Fibroblast of lung (primary cell): ENCODE measurements around the gene STARD3. TPM values are rescaled to one million over a fixed set of nuclear protein-coding genes. Genes with fewer than 3 reads are reported as not detected.

Experiments used
- DNase-seq, 2 donors: peaks; one replicate each; pipeline versions ENCODE4 v3.0.0 to v3.0.0-alpha.2; 2010; ENCODE audit warnings: low read depth in 2 of 2
- H2AFZ ChIP-seq: 2 replicates; pipeline ENCODE4 v1.5.1; 2012; ENCODE audit warnings: low read length, control low read depth, inconsistent platforms
- H3K27ac ChIP-seq: 2 replicates; pipeline ENCODE4 v1.5.1; 2011; ENCODE audit warnings: low read length, control low read depth; ENCODE audit not compliant: insufficient read depth
- H3K27me3 ChIP-seq: 2 replicates; pipeline ENCODE4 v1.5.1; 2011; ENCODE audit warnings: mild to moderate bottlenecking, low read length; ENCODE audit not compliant: control insufficient read depth, insufficient read depth
- H3K36me3 ChIP-seq: 2 replicates; pipeline ENCODE4 v1.5.1; 2011; ENCODE audit warnings: low read length; ENCODE audit not compliant: control insufficient read depth, insufficient read depth
- H3K4me1 ChIP-seq: 2 replicates; pipeline ENCODE4 v1.5.1; 2011; ENCODE audit warnings: low read length; ENCODE audit not compliant: control insufficient read depth, insufficient read depth; ENCODE audit errors: extremely low read depth
- H3K4me2 ChIP-seq: 2 replicates; pipeline ENCODE4 v1.5.1; 2011; ENCODE audit warnings: low read length, control low read depth; ENCODE audit not compliant: insufficient read depth; ENCODE audit errors: extremely low read depth
- H3K4me3 ChIP-seq, 4 experiments: fragments of 200-600 bp in 1 of 4; sonication (generic) in 1 of 4; replicated peaks in 1 of 4; 2 replicates each; pipeline ENCODE4 v1.5.1; 2011 to 2016; ENCODE audit warnings: low read length in 4 of 4, low read depth in 3 of 4, mild to moderate bottlenecking in 3 of 4, control low read depth in 2 of 4, inconsistent platforms in 1 of 4, mixed read lengths in 1 of 4; ENCODE audit not compliant: insufficient read depth in 1 of 4; ENCODE audit errors: control extremely low read depth in 1 of 4
- H3K79me2 ChIP-seq: 2 replicates; pipeline ENCODE4 v1.5.1; 2012; ENCODE audit warnings: mild to moderate bottlenecking, low read length, inconsistent platforms; ENCODE audit not compliant: control insufficient read depth, insufficient read depth
- H3K9ac ChIP-seq: 2 replicates; pipeline ENCODE4 v1.5.1; 2011; ENCODE audit warnings: mild to moderate bottlenecking, low read length, control low read depth; ENCODE audit not compliant: insufficient read depth
- H3K9me3 ChIP-seq: 2 replicates; pipeline ENCODE4 v1.5.1; 2012; ENCODE audit warnings: low read depth, low read length; ENCODE audit not compliant: control insufficient read depth, insufficient read depth
- H4K20me1 ChIP-seq: 2 replicates; pipeline ENCODE4 v1.5.1; 2011; ENCODE audit warnings: low read length; ENCODE audit not compliant: control insufficient read depth, insufficient read depth; ENCODE audit errors: extremely low read depth
- EZH2 ChIP-seq: IDR thresholded peaks from 2 replicates; pipeline ENCODE4 v1.5.1; 2012; ENCODE audit warnings: low read length, control low read depth, mild to moderate bottlenecking; ENCODE audit errors: missing control alignments
- polyA plus RNA-seq, 2 donors: library from polyadenylated mRNA; depleted of rRNA in 1 of 2; stranded (reverse) in 1 of 2; unstranded in 1 of 2; fragments of >200 nt; gene quantifications; 2 replicates each; pipeline ENCODE4 v1.2.1, GENCODE V29; 2011 to 2012; ENCODE audit warnings: missing spikeins in 1 of 2
- total RNA-seq: library from RNA; depleted of rRNA; stranded (reverse); fragments of >200 nt; gene quantifications from 2 replicates; pipeline ENCODE4 v1.2.1, GENCODE V29; 2014
- TF ChIP-seq, protein P1 (sequence below), 2 donors: IDR thresholded peaks in 1 of 2; conservative IDR thresholded peaks in 1 of 2; 1 replicate in 1 of 2; 2 replicates in 1 of 2; pipeline ENCODE4 v1.5.1; 2011 to 2012; ENCODE audit warnings: low read length in 2 of 2, control low read depth in 1 of 2, inconsistent platforms in 1 of 2, low read depth in 1 of 2, mild to moderate bottlenecking in 1 of 2

Gene STARD3
- total and polyA plus RNA-seq, 2 donors (not counting 1 experiment from before 2014, with no cell fraction given): 30.4 to 31.7 TPM

DNA sequence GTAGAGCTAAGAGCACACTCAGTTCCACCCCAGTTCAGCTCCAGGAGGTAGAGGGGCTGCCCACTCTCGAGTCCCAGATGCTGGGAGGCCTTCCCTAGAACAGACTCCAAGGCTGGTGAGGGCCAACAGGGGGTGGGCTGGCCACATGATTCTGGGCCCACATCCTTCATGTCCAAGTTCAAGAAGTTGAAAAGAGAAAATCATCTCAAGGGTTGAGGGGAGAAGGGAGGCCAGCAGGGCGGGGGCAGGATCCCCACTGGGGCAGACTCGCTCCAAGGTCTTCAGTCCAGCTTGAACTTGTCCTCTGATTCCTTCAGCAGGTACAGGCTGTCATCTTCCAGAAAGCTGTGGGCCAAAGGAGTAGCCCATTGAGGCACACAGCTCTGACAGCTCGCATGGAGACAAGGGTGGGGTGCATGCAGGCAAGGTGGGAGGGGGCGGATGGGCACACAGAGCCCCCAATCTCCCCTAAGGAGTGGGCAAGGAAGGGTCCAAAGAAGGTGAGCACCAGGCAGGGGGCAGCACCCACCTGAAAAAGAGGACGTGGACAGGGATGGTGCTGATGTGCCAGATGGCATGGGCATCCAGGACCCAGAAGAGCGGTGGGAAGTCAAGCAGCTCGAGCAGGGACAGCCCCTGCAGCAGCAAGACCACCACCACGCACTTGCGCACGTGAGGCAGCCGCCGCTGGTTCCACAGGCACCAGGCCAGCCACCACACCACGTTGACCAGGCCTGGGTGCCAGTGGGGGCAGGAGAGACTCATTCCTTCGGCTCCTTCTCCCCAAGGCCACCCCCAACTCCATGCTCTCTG is 35.8 kb downstream of the STARD3 start:
- peaks cover 23% of the 10 kb centered on the region for H3K27me3 ChIP-seq
- H3K9ac ChIP-seq: no peak overlapping the region
- no peak overlapping the region for H3K4me2 ChIP-seq
- H4K20me1 ChIP-seq: no peaks in the 10 kb centered on the region
- H2AFZ ChIP-seq: no peak overlapping the region
- DNase-seq: no peak
- TF ChIP-seq EZH2: no peak
- TF ChIP-seq, protein P1, sequence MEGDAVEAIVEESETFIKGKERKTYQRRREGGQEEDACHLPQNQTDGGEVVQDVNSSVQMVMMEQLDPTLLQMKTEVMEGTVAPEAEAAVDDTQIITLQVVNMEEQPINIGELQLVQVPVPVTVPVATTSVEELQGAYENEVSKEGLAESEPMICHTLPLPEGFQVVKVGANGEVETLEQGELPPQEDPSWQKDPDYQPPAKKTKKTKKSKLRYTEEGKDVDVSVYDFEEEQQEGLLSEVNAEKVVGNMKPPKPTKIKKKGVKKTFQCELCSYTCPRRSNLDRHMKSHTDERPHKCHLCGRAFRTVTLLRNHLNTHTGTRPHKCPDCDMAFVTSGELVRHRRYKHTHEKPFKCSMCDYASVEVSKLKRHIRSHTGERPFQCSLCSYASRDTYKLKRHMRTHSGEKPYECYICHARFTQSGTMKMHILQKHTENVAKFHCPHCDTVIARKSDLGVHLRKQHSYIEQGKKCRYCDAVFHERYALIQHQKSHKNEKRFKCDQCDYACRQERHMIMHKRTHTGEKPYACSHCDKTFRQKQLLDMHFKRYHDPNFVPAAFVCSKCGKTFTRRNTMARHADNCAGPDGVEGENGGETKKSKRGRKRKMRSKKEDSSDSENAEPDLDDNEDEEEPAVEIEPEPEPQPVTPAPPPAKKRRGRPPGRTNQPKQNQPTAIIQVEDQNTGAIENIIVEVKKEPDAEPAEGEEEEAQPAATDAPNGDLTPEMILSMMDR (conservative IDR thresholded peaks at IDR 0.05 in 1 of 2, IDR thresholded peaks at IDR 0.05 in 1 of 2; ENCODE audit: low read depth in 1 of 2, low read length in 2 of 2): no peak
- no peaks in the 10 kb centered on the region for H3K36me3 ChIP-seq
- no peaks in the 10 kb centered on the region for H3K79me2 ChIP-seq
- H3K9me3 ChIP-seq: no peaks in the 10 kb centered on the region
- H3K27ac ChIP-seq: no peak overlapping the region
- H3K4me3 ChIP-seq: no peak overlapping the region
- H3K4me1 ChIP-seq: peaks cover 2% of the 10 kb centered on the region

DNA sequence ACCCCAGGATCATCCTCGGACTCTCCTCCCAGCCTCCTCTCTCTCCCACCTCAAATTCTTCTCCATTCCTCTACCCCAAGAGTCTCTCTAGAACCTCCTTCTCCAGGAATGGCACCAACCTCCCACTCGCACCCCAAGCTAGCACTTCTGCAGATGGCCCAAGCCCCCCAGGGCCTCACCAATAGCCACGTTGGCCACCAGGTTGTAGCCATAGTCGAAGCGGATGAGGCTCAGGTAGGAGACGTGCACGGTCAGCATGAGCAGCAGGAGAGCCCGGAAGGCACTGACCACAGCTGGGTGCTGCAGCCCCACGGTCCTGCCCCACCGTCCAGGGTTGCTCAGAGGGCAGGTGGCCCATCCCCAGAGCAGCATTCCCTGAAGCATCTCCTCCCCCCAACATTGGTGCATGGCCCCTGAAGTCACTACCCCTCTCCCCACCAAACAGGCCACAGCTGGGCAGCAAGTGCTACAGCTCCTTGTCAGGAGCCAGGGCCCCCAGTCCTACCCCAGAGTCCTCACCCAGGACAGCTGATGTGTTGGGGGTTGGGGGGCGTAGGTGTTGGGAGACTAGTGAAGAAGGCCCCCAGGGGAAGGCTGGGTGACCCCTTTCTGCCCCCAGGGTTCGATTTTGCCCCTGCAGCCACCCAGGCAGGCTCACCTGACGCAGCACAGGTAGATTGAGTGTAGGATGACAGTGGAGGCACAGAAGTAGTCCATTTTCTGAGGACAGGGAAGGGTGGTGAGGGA is 36.6 kb downstream of the STARD3 start:
- Histone ChIP-seq H3K4me2 (no peak overlapping the region), H3K27ac (no peak overlapping the region), H3K36me3 (no peaks in the 10 kb centered on the region), H4K20me1 (no peaks in the 10 kb centered on the region), H3K9me3 (no peaks in the 10 kb centered on the region), H3K9ac (no peak overlapping the region), H3K4me3 (no peak overlapping the region), H2AFZ (no peak overlapping the region), H3K4me1 (no peaks in the 10 kb centered on the region), H3K27me3 (peaks cover 23% of the 10 kb centered on the region), H3K79me2 (no peaks in the 10 kb centered on the region)
- TF ChIP-seq, protein P1 (conservative IDR thresholded peaks at IDR 0.05 in 1 of 2, IDR thresholded peaks at IDR 0.05 in 1 of 2; ENCODE audit: low read depth in 1 of 2, low read length in 2 of 2): no peak
- TF ChIP-seq EZH2: no peak
- DNase-seq: no peak

GRCh38 chr17:39674179-39674578 is 37.2 kb downstream of the STARD3 start:
- Histone ChIP-seq H3K4me1 (no peaks in the 10 kb centered on the region), H3K79me2 (no peaks in the 10 kb centered on the region)
- DNase-seq: no peak

More at GRCh38 chr17:39674179-39674578, 37.2 kb downstream of the STARD3 start:
- Histone ChIP-seq H3K9me3 (no peaks in the 10 kb centered on the region), H3K9ac (no peak overlapping the region), H3K27ac (no peak overlapping the region), H3K4me3 (no peak overlapping the region), H3K27me3 (peaks cover 20% of the 10 kb centered on the region), H3K36me3 (no peaks in the 10 kb centered on the region), H3K4me2 (no peak overlapping the region), H2AFZ (no peak overlapping the region), H4K20me1 (no peaks in the 10 kb centered on the region)
- TF ChIP-seq EZH2: no peak
- TF ChIP-seq, protein P1 (conservative IDR thresholded peaks at IDR 0.05 in 1 of 2, IDR thresholded peaks at IDR 0.05 in 1 of 2; ENCODE audit: low read depth in 1 of 2, low read length in 2 of 2): no peak
